Measurements from ENCODE around the gene SLC1A2. TPM values are rescaled to one million over a fixed set of nuclear protein-coding genes. Genes with fewer than 3 reads are reported as not detected.

SLC1A2 gene
- total RNA-seq, 5 donors from 2014 or later (not counting 1 experiment from before 2014, with no cell fraction given): 0.07 to 0.19 (median 0.12) TPM

- ATAC-seq (replicated peaks in 1 of 4) (no peak), DNase-seq (no peak)
- POLR2A ChIA-PET: no interaction called here
- Mint-ChIP-seq H3K27me3 (peaks cover 6 to 8% of the 10 kb centered on the region in 2 donors), H3K36me3 (no peaks in the 10 kb centered on the region), H3K9me3 (no peaks in the 10 kb centered on the region), H3K4me1 (peaks cover 0 to 2% (median 0%) of the 10 kb centered on the region in 3 donors), H3K27ac (no peak overlapping the region), H3K4me3 (no peak overlapping the region)
- CTCF ChIA-PET: interaction anchor here (0.6 to 1.0 kb wide), 3 partner anchors 12 to 477 kb away, joined by 3 to 4 read pairs (median 3); no protein-coding TSS in a partner anchor
- no peak overlapping the region for H3K4me3 ChIP-seq (ENCODE audit: control insufficient read depth in 1 of 2, extremely low read depth in 1 of 2, low read length in 1 of 2)
- H3K27ac ChIP-seq (ENCODE audit: low read length): no peak overlapping the region
- 86% methylated on average over 4 of the region's 7 CpGs for WGBS (ENCODE audit: insufficient coverage)
- H3K36me3 ChIP-seq (ENCODE audit: control insufficient read depth in 2 of 2, extremely low read depth in 1 of 2, insufficient read depth in 1 of 2, low read length in 1 of 2): no peaks in the 10 kb centered on the region
- no peaks in the 10 kb centered on the region for H3K9me3 ChIP-seq
- H3K27me3 ChIP-seq (replicated peaks in 1 of 2; ENCODE audit: control insufficient read depth in 2 of 2, extremely low read depth in 1 of 2, insufficient read depth in 2 of 2, low read length in 1 of 2): peaks cover 0 to 5% of the 10 kb centered on the region in 2 experiments
- no peaks in the 10 kb centered on the region for H3K4me1 ChIP-seq (ENCODE audit: control insufficient read depth in 1 of 2, extremely low read depth in 1 of 2, insufficient read depth in 2 of 2, low read length in 2 of 2)
Measured at GRCh38 chr11:35403765-35404387, 15.5 kb downstream of the SLC1A2 start.

- H3K9me3 Mint-ChIP-seq: no peaks in the 10 kb centered on the region
- no peak overlapping the region for H3K4me3 Mint-ChIP-seq
- no peak for DNase-seq
- Histone ChIP-seq H3K27me3 (replicated peaks in 1 of 2; ENCODE audit: control insufficient read depth in 2 of 2, extremely low read depth in 1 of 2, insufficient read depth in 2 of 2, low read length in 1 of 2) (peaks cover 0 to 5% of the 10 kb centered on the region in 2 experiments), H3K4me1 (ENCODE audit: control insufficient read depth in 1 of 2, extremely low read depth in 1 of 2, insufficient read depth in 2 of 2, low read length in 2 of 2) (no peaks in the 10 kb centered on the region), H3K4me3 (ENCODE audit: control insufficient read depth in 1 of 2, extremely low read depth in 1 of 2, low read length in 1 of 2) (no peak overlapping the region), H3K9me3 (no peaks in the 10 kb centered on the region), H3K36me3 (ENCODE audit: control insufficient read depth in 2 of 2, extremely low read depth in 1 of 2, insufficient read depth in 1 of 2, low read length in 1 of 2) (no peaks in the 10 kb centered on the region), H3K27ac (ENCODE audit: low read length) (no peak overlapping the region)
- peaks cover 0 to 2% (median 0%) of the 10 kb centered on the region in 3 donors for H3K4me1 Mint-ChIP-seq
- ChIA-PET CTCF (interaction anchor here (0.6 to 1.0 kb wide), 2 partner anchors 58 to 477 kb away, joined by 3 to 4 read pairs; no protein-coding TSS in a partner anchor), POLR2A (no interaction called here)
- H3K36me3 Mint-ChIP-seq: no peaks in the 10 kb centered on the region
- ATAC-seq (replicated peaks in 1 of 4): no peak
- WGBS (ENCODE audit: insufficient coverage): no CpG with 5 or more reads among the region's 9 CpGs
- peaks cover 6 to 8% of the 10 kb centered on the region in 2 donors for H3K27me3 Mint-ChIP-seq
- no peak overlapping the region for H3K27ac Mint-ChIP-seq
Measured at GRCh38 chr11:35402751-35403660, 16.4 kb downstream of the SLC1A2 start.

GRCh38 chr11:35398881-35399280 is 20.5 kb downstream of the SLC1A2 start:
- Histone ChIP-seq H3K27ac (ENCODE audit: low read length) (no peak overlapping the region), H3K4me1 (ENCODE audit: control insufficient read depth in 1 of 2, extremely low read depth in 1 of 2, insufficient read depth in 2 of 2, low read length in 2 of 2) (no peaks in the 10 kb centered on the region), H3K36me3 (ENCODE audit: control insufficient read depth in 2 of 2, extremely low read depth in 1 of 2, insufficient read depth in 1 of 2, low read length in 1 of 2) (no peaks in the 10 kb centered on the region), H3K9me3 (no peaks in the 10 kb centered on the region), H3K4me3 (ENCODE audit: control insufficient read depth in 1 of 2, extremely low read depth in 1 of 2, low read length in 1 of 2) (no peak overlapping the region), H3K27me3 (replicated peaks in 1 of 2; ENCODE audit: control insufficient read depth in 2 of 2, extremely low read depth in 1 of 2, insufficient read depth in 2 of 2, low read length in 1 of 2) (no peaks in the 10 kb centered on the region)
- H3K4me3 Mint-ChIP-seq: no peak overlapping the region
- POLR2A ChIA-PET: no interaction called here
- ATAC-seq (replicated peaks in 1 of 4) (no peak), DNase-seq (no peak)
- H3K9me3 Mint-ChIP-seq: no peaks in the 10 kb centered on the region
- peaks cover 6 to 7% of the 10 kb centered on the region in 2 donors for H3K27me3 Mint-ChIP-seq
- H3K27ac Mint-ChIP-seq: no peak overlapping the region
- CTCF ChIA-PET: interaction anchor here (0.9 to 1.9 kb wide), 2 partner anchors 472 to 1078 kb away, joined by 3 to 4 read pairs; no protein-coding TSS in a partner anchor
- 67% methylated on average over 1 of the region's 1 CpG for WGBS (ENCODE audit: insufficient coverage)
- H3K4me1 Mint-ChIP-seq: peaks cover 2 to 7% (median 5%) of the 10 kb centered on the region in 3 donors
- no peaks in the 10 kb centered on the region for H3K36me3 Mint-ChIP-seq

- no peak overlapping the region for H3K27ac ChIP-seq (ENCODE audit: low read length)
- H3K4me3 ChIP-seq (ENCODE audit: control insufficient read depth in 1 of 2, extremely low read depth in 1 of 2, low read length in 1 of 2): no peak overlapping the region
- WGBS (ENCODE audit: insufficient coverage): 92% methylated on average over 2 of the region's 5 CpGs
- DNase-seq (no peak), ATAC-seq (replicated peaks in 1 of 4) (no peak)
- H3K27me3 ChIP-seq (replicated peaks in 1 of 2; ENCODE audit: control insufficient read depth in 2 of 2, extremely low read depth in 1 of 2, insufficient read depth in 2 of 2, low read length in 1 of 2): peaks cover 0 to 4% of the 10 kb centered on the region in 2 experiments
- Mint-ChIP-seq H3K4me1 (peaks cover 24 to 27% (median 25%) of the 10 kb centered on the region in 3 donors), H3K27ac (no peak overlapping the region), H3K4me3 (no peak overlapping the region), H3K36me3 (no peaks in the 10 kb centered on the region), H3K27me3 (peaks cover 4 to 6% of the 10 kb centered on the region in 2 donors), H3K9me3 (no peaks in the 10 kb centered on the region)
- POLR2A ChIA-PET: interaction anchor here in 1 of 2 donors (0.6 to 1.1 kb wide), 4 partner anchors 162 to 1533 kb away, joined by 4 to 5 read pairs (median 4); no protein-coding TSS in a partner anchor
- peaks cover 0 to 5% of the 10 kb centered on the region in 2 experiments for H3K4me1 ChIP-seq (ENCODE audit: control insufficient read depth in 1 of 2, extremely low read depth in 1 of 2, insufficient read depth in 2 of 2, low read length in 2 of 2)
- no peaks in the 10 kb centered on the region for H3K9me3 ChIP-seq
- no peaks in the 10 kb centered on the region for H3K36me3 ChIP-seq (ENCODE audit: control insufficient read depth in 2 of 2, extremely low read depth in 1 of 2, insufficient read depth in 1 of 2, low read length in 1 of 2)
- CTCF ChIA-PET: interaction anchor here (0.6 to 7.0 kb wide), 6 partner anchors 9 to 809 kb away, joined by 3 to 82 read pairs (median 4); no protein-coding TSS in a partner anchor
Measured at GRCh38 chr11:35394941-35395340, 24.4 kb downstream of the SLC1A2 start.

- DNase-seq: no peak
- ATAC-seq (replicated peaks in 1 of 4): no peak
- peaks cover 0 to 5% of the 10 kb centered on the region in 2 experiments for H3K4me1 ChIP-seq (ENCODE audit: control insufficient read depth in 1 of 2, extremely low read depth in 1 of 2, insufficient read depth in 2 of 2, low read length in 2 of 2)
- peaks cover 24 to 27% (median 25%) of the 10 kb centered on the region in 3 donors for H3K4me1 Mint-ChIP-seq
- CTCF ChIA-PET: interaction anchor here (0.6 to 7.0 kb wide), 11 partner anchors 149 to 806 kb away, joined by 3 to 82 read pairs (median 3); no protein-coding TSS in a partner anchor
- H3K27ac ChIP-seq (ENCODE audit: low read length): no peak overlapping the region
- peak overlapping the region in 1 of 2 donors; percentile 19 for H3K27ac Mint-ChIP-seq
- peaks cover 1 to 2% of the 10 kb centered on the region in 2 donors for H3K27me3 Mint-ChIP-seq
- H3K36me3 ChIP-seq (ENCODE audit: control insufficient read depth in 2 of 2, extremely low read depth in 1 of 2, insufficient read depth in 1 of 2, low read length in 1 of 2): no peaks in the 10 kb centered on the region
- no peaks in the 10 kb centered on the region for H3K9me3 Mint-ChIP-seq
- POLR2A ChIA-PET: no interaction called here
- no peaks in the 10 kb centered on the region for H3K9me3 ChIP-seq
- peaks cover 0 to 4% of the 10 kb centered on the region in 2 experiments for H3K27me3 ChIP-seq (replicated peaks in 1 of 2; ENCODE audit: control insufficient read depth in 2 of 2, extremely low read depth in 1 of 2, insufficient read depth in 2 of 2, low read length in 1 of 2)
- no peak overlapping the region for H3K4me3 ChIP-seq (ENCODE audit: control insufficient read depth in 1 of 2, extremely low read depth in 1 of 2, low read length in 1 of 2)
- 74% methylated on average over 4 of the region's 4 CpGs for WGBS (ENCODE audit: insufficient coverage)
- H3K36me3 Mint-ChIP-seq: no peaks in the 10 kb centered on the region
- H3K4me3 Mint-ChIP-seq: no peak overlapping the region
Measured at GRCh38 chr11:35393098-35393497, 26.3 kb downstream of the SLC1A2 start.

Data from T-cell (primary cell).